Panc1 (cell line): ENCODE data around the gene BRF1. TPM values are rescaled to one million over a fixed set of nuclear protein-coding genes. Genes with fewer than 3 reads are reported as not detected.

ENCODE experiments used
- ATAC-seq: fragments of 200-7000 bp; cut with Tn5 transposase; 2 replicates; pipeline ENCODE4 v1.9.1; 2020; ENCODE audit warnings: mild to moderate bottlenecking, moderate library complexity
- BruUV-seq: library from RNA; stranded (reverse); fragments of 400-500 nt; replicated peaks from 2 replicates; lab custom pipeline; 2021; lab: Mats Ljungman, UMichigan
- CTCF ChIA-PET: fragments of 300-600 bp; sonication (Branson Sonifier 250); formaldehyde crosslinking; loops from one replicate; lab custom pipeline; 2022; ENCODE audit warnings: antibody characterized with exemption; lab: Charles Lee
- POLR2A ChIA-PET: fragments of 300-600 bp; sonication (Branson Sonifier 250); formaldehyde crosslinking; loops from one replicate; lab custom pipeline; 2022; ENCODE audit warnings: antibody characterized with exemption; lab: Charles Lee
- DNase-seq: peaks from one replicate; pipeline ENCODE4 v3.0.0-alpha.2; 2010; ENCODE audit warnings: low read depth, low spot score
- H3K27ac ChIP-seq: 2 replicates; pipeline ENCODE4 v1.5.1; 2011; ENCODE audit warnings: mild to moderate bottlenecking, low read length, inconsistent platforms
- H3K27me3 ChIP-seq: fragments of 200-500 bp; sonication (Bioruptor generic); 2 replicates; pipeline ENCODE4 v1.6.0; 2014; ENCODE audit warnings: low read length, inconsistent platforms; ENCODE audit not compliant: control insufficient read depth, insufficient read depth
- H3K36me3 ChIP-seq: fragments of 200-500 bp; sonication (Bioruptor generic); 2 replicates; pipeline ENCODE4 v1.5.1; 2014; ENCODE audit warnings: inconsistent platforms, mild to moderate bottlenecking, low read length, moderate library complexity; ENCODE audit not compliant: control insufficient read depth, insufficient read depth
- H3K4me1 ChIP-seq: 2 replicates; pipeline ENCODE4 v1.5.1; 2011; ENCODE audit warnings: inconsistent platforms, mild to moderate bottlenecking, low read length, moderate library complexity; ENCODE audit not compliant: control insufficient read depth, insufficient read depth
- H3K4me3 ChIP-seq, 2 experiments: 2 replicates each; pipeline ENCODE4 v1.5.1; 2011 to 2012; ENCODE audit warnings: low read depth in 2 of 2, low read length in 2 of 2, mild to moderate bottlenecking in 2 of 2, inconsistent platforms in 1 of 2, moderate library complexity in 1 of 2
- H3K9me3 ChIP-seq: fragments of 200-500 bp; sonication (Bioruptor generic); 2 replicates; pipeline ENCODE4 v1.5.1; 2014; ENCODE audit warnings: low read depth, mild to moderate bottlenecking, inconsistent platforms, low read length, moderate library complexity; ENCODE audit not compliant: control insufficient read depth, insufficient read depth
- POLR2AphosphoS5 ChIP-seq: IDR thresholded peaks from 2 replicates; pipeline ENCODE4 v1.6.1; 2012; ENCODE audit warnings: mild to moderate bottlenecking, low read depth, low read length, moderate library complexity
- SIN3A ChIP-seq: IDR thresholded peaks from 2 replicates; pipeline ENCODE4 v1.6.1; 2012; ENCODE audit warnings: low read depth, mild to moderate bottlenecking, low read length, moderate library complexity, borderline replicate concordance; ENCODE audit not compliant: insufficient read depth
- TCF7L2 ChIP-seq: IDR thresholded peaks from 2 replicates; pipeline ENCODE4 v1.6.1; 2011; ENCODE audit warnings: mild to moderate bottlenecking, low read depth, low read length, inconsistent platforms
- in situ Hi-C: cut with HindIII; loops from 2 replicates; pipeline ENCODE4 v1.10.0; 2016; ENCODE audit warnings: low sequenced_read_pairs, low pct_unique_long_range_greater_than_20kb
- intact Hi-C: fragments of 100-400 bp; cut with micrococcal nuclease; formaldehyde crosslinking; loops from one replicate; pipeline ENCODE4 v1.10.0; 2022; ENCODE audit not compliant: unreplicated experiment
- total RNA-seq: library from RNA; stranded (reverse); gene quantifications from one replicate; pipeline ENCODE4 v1.2.1, GENCODE V29; 2021; ENCODE audit not compliant: unreplicated experiment
- TF ChIP-seq, protein P1 (sequence below): fragments of 450-650 bp; IDR thresholded peaks from 2 replicates; pipeline ENCODE4 v1.5.1; 2017; ENCODE audit warnings: mild to moderate bottlenecking
- TF ChIP-seq, protein P2 (sequence below), 2 experiments: IDR thresholded peaks; 2 replicates each; pipeline ENCODE4 v1.6.1; 2011 to 2012; ENCODE audit warnings: low read depth in 2 of 2, control low read depth in 1 of 2, low read length in 1 of 2, mild to moderate bottlenecking in 1 of 2, moderate library complexity in 1 of 2; ENCODE audit not compliant: insufficient read depth in 1 of 2

BRF1 gene
- total RNA-seq, 1 experiment from 2014 or later: 25.0 TPM

DNA sequence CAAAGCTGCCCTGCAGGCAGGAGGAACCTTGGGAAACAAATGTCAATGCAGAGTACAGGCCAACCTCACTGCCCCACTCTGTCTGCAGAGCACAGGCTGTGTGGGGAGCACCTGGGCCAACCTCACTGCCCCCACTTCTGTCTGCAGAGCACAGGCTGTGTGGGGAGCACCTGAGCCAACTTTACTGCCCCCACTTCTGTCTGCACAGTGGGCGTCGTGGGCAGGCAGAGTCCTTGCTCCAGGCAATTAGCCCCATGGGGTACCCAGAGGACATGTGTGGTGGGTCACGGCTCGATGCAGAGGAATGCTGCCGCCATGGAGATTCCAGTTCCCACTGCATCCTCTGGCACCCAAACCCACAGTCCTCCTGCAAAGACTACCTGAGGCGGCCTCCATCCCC is 26.2 kb downstream of the BRF1 start:
- no peak overlapping the region for H3K27ac ChIP-seq
- no TSS peak for BruUV-seq
- no peak for ATAC-seq
- in situ Hi-C loops (no loop called here), intact Hi-C loops (no loop called here)
- no peaks in the 10 kb centered on the region for H3K4me1 ChIP-seq
- no peaks in the 10 kb centered on the region for H3K36me3 ChIP-seq
- H3K4me3 ChIP-seq: no peak overlapping the region
- ChIA-PET CTCF (no interaction called here), POLR2A (no interaction called here)
- no peaks in the 10 kb centered on the region for H3K27me3 ChIP-seq
- no peak for DNase-seq
- H3K9me3 ChIP-seq: no peaks in the 10 kb centered on the region
- TF ChIP-seq TCF7L2 (no peak), SIN3A (no peak), POLR2AphosphoS5 (no peak)
- TF ChIP-seq, protein P1, sequence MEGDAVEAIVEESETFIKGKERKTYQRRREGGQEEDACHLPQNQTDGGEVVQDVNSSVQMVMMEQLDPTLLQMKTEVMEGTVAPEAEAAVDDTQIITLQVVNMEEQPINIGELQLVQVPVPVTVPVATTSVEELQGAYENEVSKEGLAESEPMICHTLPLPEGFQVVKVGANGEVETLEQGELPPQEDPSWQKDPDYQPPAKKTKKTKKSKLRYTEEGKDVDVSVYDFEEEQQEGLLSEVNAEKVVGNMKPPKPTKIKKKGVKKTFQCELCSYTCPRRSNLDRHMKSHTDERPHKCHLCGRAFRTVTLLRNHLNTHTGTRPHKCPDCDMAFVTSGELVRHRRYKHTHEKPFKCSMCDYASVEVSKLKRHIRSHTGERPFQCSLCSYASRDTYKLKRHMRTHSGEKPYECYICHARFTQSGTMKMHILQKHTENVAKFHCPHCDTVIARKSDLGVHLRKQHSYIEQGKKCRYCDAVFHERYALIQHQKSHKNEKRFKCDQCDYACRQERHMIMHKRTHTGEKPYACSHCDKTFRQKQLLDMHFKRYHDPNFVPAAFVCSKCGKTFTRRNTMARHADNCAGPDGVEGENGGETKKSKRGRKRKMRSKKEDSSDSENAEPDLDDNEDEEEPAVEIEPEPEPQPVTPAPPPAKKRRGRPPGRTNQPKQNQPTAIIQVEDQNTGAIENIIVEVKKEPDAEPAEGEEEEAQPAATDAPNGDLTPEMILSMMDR: no peak
- TF ChIP-seq, protein P2, sequence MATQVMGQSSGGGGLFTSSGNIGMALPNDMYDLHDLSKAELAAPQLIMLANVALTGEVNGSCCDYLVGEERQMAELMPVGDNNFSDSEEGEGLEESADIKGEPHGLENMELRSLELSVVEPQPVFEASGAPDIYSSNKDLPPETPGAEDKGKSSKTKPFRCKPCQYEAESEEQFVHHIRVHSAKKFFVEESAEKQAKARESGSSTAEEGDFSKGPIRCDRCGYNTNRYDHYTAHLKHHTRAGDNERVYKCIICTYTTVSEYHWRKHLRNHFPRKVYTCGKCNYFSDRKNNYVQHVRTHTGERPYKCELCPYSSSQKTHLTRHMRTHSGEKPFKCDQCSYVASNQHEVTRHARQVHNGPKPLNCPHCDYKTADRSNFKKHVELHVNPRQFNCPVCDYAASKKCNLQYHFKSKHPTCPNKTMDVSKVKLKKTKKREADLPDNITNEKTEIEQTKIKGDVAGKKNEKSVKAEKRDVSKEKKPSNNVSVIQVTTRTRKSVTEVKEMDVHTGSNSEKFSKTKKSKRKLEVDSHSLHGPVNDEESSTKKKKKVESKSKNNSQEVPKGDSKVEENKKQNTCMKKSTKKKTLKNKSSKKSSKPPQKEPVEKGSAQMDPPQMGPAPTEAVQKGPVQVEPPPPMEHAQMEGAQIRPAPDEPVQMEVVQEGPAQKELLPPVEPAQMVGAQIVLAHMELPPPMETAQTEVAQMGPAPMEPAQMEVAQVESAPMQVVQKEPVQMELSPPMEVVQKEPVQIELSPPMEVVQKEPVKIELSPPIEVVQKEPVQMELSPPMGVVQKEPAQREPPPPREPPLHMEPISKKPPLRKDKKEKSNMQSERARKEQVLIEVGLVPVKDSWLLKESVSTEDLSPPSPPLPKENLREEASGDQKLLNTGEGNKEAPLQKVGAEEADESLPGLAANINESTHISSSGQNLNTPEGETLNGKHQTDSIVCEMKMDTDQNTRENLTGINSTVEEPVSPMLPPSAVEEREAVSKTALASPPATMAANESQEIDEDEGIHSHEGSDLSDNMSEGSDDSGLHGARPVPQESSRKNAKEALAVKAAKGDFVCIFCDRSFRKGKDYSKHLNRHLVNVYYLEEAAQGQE (IDR thresholded peaks at IDR 0.05; ENCODE audit: insufficient read depth in 1 of 2, low read depth in 2 of 2, low read length in 1 of 2): no peak

DNA sequence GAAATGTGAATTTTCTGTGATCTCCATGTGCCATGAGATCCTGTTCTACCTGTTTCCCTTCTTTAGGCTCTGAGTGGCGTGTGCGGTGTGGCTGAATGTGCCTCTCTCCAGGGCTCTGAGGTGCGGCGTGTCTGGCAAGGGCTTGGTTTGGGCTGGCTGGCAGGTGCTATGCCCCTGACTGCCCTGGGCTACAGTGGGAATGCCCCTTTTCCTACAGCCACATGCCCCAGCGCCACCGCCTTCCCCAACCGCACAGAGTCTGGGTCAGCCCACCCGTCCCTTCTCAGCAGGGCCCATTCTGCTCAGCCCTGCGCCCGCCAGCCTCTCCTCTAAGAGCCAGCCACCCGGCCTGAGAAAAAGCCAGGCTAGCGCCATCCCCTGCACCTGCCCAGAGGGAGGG is 27.7 kb downstream of the BRF1 start:
- TF ChIP-seq, protein P2 (IDR thresholded peaks at IDR 0.05; ENCODE audit: insufficient read depth in 1 of 2, low read depth in 2 of 2, low read length in 1 of 2): no peak
- TF ChIP-seq, protein P1: no peak
- TF ChIP-seq SIN3A (no peak), POLR2AphosphoS5 (no peak), TCF7L2 (no peak)
- no peak for ATAC-seq
- Histone ChIP-seq H3K9me3 (no peaks in the 10 kb centered on the region), H3K27me3 (no peaks in the 10 kb centered on the region), H3K27ac (no peak overlapping the region), H3K36me3 (no peaks in the 10 kb centered on the region), H3K4me3 (no peak overlapping the region), H3K4me1 (no peaks in the 10 kb centered on the region)
- intact Hi-C loops: no loop called here
- DNase-seq: no peak
- ChIA-PET CTCF (no interaction called here), POLR2A (no interaction called here)
- in situ Hi-C loops: no loop called here
- BruUV-seq: no TSS peak
